ENCODE results near the gene PHC1.
"Not testable (repeated sequence)": the region's sequence is repeated elsewhere in the genome, so short reads cannot be mapped to it uniquely, and the experiment has no call there.

Gene PHC1

DNA sequence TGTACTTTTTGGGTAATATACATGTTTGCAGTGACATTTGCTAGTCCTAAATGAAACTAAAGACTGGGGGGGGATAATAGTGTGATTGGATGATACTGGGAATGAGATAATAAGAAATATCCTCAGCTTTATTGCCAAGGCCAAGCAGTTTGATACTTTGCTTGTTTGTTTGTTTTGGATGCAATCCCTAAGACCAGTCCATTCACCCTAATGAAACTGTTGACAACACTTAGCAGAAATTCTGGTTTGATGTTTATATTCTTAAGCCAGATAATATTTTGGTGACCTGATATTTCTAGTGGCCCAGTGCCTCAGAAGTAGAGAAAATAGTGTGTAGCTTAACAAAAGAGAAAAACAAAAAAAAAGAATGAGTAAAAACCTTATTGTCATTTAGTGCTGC, 1.8 kb downstream of the PHC1 start:
- no peak for DNase-seq (ENCODE audit: low read depth)
- TF ChIP-seq, protein P1, sequence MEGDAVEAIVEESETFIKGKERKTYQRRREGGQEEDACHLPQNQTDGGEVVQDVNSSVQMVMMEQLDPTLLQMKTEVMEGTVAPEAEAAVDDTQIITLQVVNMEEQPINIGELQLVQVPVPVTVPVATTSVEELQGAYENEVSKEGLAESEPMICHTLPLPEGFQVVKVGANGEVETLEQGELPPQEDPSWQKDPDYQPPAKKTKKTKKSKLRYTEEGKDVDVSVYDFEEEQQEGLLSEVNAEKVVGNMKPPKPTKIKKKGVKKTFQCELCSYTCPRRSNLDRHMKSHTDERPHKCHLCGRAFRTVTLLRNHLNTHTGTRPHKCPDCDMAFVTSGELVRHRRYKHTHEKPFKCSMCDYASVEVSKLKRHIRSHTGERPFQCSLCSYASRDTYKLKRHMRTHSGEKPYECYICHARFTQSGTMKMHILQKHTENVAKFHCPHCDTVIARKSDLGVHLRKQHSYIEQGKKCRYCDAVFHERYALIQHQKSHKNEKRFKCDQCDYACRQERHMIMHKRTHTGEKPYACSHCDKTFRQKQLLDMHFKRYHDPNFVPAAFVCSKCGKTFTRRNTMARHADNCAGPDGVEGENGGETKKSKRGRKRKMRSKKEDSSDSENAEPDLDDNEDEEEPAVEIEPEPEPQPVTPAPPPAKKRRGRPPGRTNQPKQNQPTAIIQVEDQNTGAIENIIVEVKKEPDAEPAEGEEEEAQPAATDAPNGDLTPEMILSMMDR (IDR thresholded peaks at IDR 0.05; ENCODE audit: low read length, missing control alignments), result no peak
- no peak overlapping the region for H3K4me3 ChIP-seq (replicated peaks; ENCODE audit: low read depth, low read length)

GRCh38 chr12:8917031-8917430, 2.7 kb downstream of the PHC1 start:
- no peak overlapping the region for H3K4me3 ChIP-seq (replicated peaks; ENCODE audit: low read depth, low read length)
- TF ChIP-seq, protein P1 (IDR thresholded peaks at IDR 0.05; ENCODE audit: low read length, missing control alignments), result no peak
- DNase-seq (ENCODE audit: low read depth), result no peak

GRCh38 chr12:8917751-8918150, 3.4 kb downstream of the PHC1 start:
- DNase-seq (ENCODE audit: low read depth), result no peak
- TF ChIP-seq, protein P1 (IDR thresholded peaks at IDR 0.05; ENCODE audit: low read length, missing control alignments), result no peak
- no peak overlapping the region for H3K4me3 ChIP-seq (replicated peaks; ENCODE audit: low read depth, low read length)

GRCh38 chr12:8919643-8920042, 5.3 kb downstream of the PHC1 start:
- H3K4me3 ChIP-seq (replicated peaks; ENCODE audit: low read depth, low read length); DNase-seq (ENCODE audit: low read depth): not testable (repeated sequence)

GRCh38 chr12:8922544-8922943, 8.2 kb downstream of the PHC1 start:
- no peak overlapping the region for H3K4me3 ChIP-seq (replicated peaks; ENCODE audit: low read depth, low read length)
- no peak for DNase-seq (ENCODE audit: low read depth)
- TF ChIP-seq, protein P1 (IDR thresholded peaks at IDR 0.05; ENCODE audit: low read length, missing control alignments), result no peak

DNA sequence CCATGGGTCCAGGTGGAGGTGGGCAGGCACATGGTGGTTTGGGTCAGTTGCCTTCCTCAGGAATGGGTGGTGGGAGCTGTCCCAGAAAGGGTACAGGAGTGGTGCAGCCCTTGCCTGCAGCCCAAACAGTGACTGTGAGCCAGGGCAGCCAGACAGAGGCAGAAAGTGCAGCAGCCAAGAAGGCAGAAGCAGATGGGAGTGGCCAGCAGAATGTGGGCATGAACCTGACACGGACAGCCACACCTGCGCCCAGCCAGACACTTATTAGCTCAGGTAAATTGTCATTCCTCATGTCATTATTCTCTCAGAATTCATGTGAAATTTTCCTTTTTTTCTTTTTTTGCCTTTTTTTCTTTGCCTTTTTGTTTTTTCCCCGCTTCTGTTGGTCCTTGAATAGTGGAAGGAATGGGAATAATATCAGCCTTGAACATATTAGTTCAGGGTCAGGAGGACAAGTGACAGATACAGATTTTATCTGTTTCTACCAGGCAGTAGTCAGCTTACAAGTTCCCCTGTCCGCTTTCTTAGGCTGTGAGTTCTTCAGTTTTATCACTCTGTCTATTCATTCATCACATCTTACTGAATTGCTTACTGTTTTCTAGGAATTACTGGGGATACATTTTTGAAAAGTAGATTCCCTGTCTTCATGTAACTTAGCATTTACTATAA, 16.5 kb downstream of the PHC1 start:
- not testable (repeated sequence) for DNase-seq (ENCODE audit: low read depth); H3K4me3 ChIP-seq (replicated peaks; ENCODE audit: low read depth, low read length)

GRCh38 chr12:8932464-8932863, 18.2 kb downstream of the PHC1 start:
- not testable (repeated sequence) for DNase-seq (ENCODE audit: low read depth); H3K4me3 ChIP-seq (replicated peaks; ENCODE audit: low read depth, low read length)

- not testable (repeated sequence) for DNase-seq (ENCODE audit: low read depth); H3K4me3 ChIP-seq (replicated peaks; ENCODE audit: low read depth, low read length)
Measured at GRCh38 chr12:8934080-8934479, 19.8 kb downstream of the PHC1 start.

- H3K4me3 ChIP-seq (replicated peaks; ENCODE audit: low read depth, low read length), result no peak overlapping the region
- DNase-seq (ENCODE audit: low read depth), result no peak
- TF ChIP-seq, protein P1 (IDR thresholded peaks at IDR 0.05; ENCODE audit: low read length, missing control alignments), result no peak
Measured at GRCh38 chr12:8936735-8937134, 22.4 kb downstream of the PHC1 start.

DNA sequence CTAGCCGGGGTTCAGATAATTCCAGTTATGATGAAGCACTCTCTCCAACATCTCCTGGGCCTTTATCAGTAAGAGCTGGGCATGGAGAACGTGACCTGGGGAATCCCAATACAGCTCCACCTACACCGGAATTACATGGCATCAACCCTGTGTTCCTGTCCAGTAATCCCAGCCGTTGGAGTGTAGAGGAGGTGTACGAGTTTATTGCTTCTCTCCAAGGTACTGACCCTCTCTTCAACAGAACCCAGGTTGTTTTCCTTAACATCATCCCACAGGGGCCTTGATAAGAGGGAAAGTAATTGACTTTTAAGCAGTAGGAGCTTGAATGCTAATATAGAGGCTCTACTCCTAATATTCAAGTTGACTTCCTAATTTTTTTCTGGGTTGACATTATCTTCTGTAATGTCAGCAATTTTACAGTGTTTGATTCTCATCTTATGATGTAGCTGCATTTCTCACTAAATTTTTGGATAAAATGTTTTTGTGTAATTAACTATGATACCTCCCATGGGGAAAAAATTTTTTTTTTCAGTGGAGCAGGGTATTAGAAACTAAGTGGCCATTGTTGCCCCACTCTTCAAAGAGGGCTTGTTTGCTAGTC, 23.6 kb downstream of the PHC1 start:
- not testable (repeated sequence) for H3K4me3 ChIP-seq (replicated peaks; ENCODE audit: low read depth, low read length); DNase-seq (ENCODE audit: low read depth)
